ENCODE measurements around the gene TIAM1.

The TIAM1 gene

DNA sequence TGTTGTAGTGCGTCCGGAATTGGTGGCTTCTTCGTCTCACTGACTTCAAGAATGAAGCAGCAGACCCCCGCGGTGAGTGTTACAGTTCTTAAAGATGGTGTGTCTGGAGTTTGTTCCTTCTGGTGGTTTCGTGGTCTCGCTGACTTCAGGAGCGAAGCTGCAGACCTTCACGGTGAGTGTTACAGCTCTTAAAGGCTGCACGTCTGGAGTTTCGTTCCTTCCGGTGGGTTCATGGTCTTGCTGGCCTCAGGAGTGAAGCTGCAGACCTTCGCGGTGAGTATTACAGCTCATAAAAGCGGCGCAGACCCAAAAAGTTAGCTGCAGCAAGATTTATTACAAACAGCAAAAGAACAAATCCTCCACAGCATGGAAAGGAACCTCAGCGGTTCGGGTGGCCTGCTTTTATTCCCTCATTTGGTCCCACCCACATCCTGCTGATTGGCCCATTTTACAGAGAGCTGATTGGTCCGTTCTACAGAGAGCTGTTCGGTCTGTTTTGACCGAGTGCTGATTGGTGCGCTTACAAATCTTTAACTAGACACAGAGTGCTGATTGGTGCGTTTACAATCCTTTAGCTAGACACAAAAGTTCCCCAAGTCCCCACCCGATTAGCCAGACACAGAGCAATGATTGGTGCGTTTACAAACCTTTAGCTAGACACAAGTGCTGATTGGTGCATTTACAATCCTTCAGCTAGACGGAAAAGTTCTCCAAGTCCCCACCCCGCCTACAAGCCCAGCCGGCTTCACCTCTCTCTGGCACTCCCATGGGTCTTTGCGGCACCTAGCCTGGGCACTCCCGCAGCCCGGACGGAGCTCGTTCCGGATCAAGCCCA lies 256.2 kb downstream of the TIAM1 start:
- DNase-seq (ENCODE audit: low read depth in 2 of 2), result no peak

DNA sequence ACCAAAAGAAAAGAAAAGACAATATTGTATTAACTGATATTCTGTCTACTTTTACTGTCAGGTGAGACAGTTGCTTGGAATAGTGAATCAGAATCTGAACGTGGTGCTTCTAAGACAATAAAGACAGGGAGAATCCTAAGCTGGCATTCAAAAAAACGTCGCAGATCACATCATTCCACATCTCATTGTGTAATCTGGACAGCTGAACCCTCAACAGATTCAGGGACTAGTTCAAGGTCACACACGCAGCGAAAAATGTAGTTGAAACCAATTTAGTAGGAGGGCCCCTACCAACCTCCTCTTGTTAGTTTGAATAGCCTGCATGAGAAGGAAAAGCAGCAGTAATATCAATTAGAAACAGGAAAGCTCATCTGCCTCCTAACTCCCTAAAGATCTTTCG lies 259.4 kb downstream of the TIAM1 start:
- no peak for DNase-seq (ENCODE audit: low read depth in 2 of 2)

- DNase-seq (ENCODE audit: low read depth in 2 of 2), result no peak
Measured at GRCh38 chr21:31078796-31079195, 265.3 kb downstream of the TIAM1 start.

DNA sequence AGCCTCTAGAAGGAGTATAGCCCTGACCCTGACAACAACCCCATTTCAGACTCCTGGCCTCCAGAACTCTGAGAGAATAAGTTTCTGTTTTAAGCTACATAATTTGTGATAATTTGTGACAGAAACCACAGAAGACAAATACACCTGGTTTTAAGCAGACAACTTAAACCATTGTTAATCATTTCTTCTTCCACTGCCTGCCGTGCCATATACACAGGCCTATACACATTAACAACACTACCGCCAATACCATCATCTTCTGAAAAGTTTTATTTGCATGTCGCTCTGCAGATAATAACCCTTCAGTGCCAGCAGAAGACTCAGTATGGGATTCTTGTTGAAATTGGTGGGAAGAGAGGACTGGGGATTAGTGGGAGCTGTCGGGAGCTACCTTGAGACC lies 265.8 kb downstream of the TIAM1 start:
- DNase-seq (ENCODE audit: low read depth in 2 of 2), result no peak

DNA sequence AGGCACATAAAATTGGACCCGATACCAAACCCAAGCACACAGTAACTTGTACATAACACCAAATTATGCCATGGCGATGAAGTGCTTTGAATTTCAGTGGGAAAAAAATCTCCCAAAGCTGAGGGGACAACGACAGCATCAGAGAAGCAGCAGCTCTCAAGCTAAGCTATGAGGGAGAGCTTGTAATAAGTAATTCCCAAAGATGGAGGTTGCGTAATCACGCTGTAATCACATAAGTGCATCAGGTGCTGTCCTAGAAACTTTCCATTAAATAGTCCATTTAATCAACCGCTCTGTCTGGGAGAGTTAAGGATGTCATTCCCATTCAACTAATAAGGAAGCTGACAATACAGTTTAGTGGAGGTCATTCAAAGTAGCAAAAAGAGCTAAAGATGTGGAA lies 268.2 kb downstream of the TIAM1 start:
- no peak for DNase-seq (ENCODE audit: low read depth in 2 of 2)

GRCh38 chr21:31072533-31072932 lies 271.5 kb downstream of the TIAM1 start:
- no peak for DNase-seq (ENCODE audit: low read depth in 2 of 2)

All from stimulated activated CD4-positive, alpha-beta T cell treated with anti-CD3 and anti-CD28 coated beads, Interleukin-15, amount 100 ng/mL, for 48 hours (primary cell).